T47D (cell line): ENCODE data around the gene FAR2.
"Not testable (repeated sequence)": the region's sequence is repeated elsewhere in the genome, so short reads cannot be mapped to it uniquely, and the experiment has no call there.

Experiments used
- DNase-seq, 2 experiments: peaks; one replicate each; pipeline versions ENCODE4 v3.0.0 to v3.0.0-alpha.2; 2011 to 2012; ENCODE audit warnings: low read depth in 1 of 2, low spot score in 1 of 2
- JUND ChIP-seq: IDR thresholded peaks from 2 replicates; pipeline ENCODE4 v1.6.1; 2012; ENCODE audit warnings: low read depth
- in situ Hi-C: cut with HindIII; loops from 2 replicates; pipeline ENCODE4 v1.10.0; 2016; ENCODE audit warnings: low sequenced_read_pairs, low pct_unique_long_range_greater_than_20kb

The FAR2 gene

DNA sequence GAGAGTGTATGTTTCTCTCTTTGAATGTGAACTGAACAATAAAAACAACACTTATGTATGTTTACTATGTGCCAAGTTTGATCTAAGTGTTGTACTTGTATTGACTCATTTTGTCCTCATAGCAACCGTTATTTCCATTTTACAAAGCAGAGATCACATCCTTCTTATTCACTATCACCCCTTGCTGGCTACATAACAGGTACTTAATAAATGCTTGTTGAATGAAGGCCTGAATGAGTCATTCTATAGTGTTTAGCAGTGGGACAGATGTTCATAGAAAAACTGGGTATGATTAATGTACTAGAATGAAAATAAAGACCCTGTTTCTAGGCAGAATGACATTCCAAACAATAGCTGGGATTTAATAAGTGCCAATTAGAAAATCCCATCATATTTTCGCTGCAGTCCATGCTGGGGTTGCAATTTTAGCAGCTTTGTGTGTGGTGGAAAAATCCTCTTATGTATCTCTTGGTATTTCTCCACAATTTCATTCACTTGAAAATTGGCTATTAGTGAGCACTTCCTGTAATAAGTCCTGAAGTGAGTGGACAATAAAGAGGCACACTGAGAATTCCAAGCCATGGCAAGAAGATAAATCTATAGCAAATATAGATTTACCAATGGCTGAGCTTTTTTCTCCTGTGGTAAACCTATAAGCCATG, 86.0 kb downstream of the FAR2 start:
- no peak for DNase-seq
- in situ Hi-C loops = no loop called here
- TF ChIP-seq JUND = no peak

DNA sequence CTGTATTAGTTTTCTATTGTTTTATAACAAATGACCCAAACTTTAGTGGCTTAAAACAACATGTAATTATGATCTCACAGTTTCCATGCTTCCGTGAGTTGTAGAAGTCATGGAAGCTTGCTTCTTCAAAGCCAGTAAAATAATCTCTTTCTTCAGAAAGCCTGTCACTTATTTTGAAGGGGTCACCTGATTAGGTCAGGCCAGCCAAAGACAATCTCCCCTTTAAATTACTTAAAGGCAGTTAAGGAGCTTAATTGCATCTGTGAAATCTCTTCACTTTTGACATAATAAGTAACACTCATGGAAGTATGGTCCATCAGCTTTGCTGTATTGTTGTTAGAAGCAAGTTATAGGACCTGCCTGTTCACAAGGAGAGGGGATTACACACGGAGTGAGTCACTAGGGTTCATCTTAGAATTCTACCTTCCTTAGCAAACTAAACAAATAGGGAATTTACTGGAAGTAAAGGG, 89.8 kb downstream of the FAR2 start:
- DNase-seq = no peak
- no peak for TF ChIP-seq JUND
- in situ Hi-C loops = no loop called here

DNA sequence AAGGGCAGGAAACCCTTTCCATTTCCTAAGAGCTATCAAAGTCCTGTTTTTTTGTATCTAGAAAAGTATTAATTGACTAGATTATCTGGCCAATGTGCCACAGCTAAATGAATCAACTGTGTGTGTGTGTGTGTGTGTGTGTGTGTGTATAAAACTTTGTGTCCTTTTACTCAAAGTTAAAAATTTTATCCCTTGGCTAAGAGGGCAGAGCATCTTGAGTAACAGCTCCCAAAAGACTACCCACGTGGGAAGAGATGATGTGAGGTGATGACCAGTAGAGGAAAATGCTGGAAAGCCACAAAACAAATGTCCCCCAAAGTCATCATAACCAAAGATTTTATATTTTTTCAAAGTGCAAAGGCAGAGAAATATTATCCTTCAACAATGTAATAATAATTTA, 90.3 kb downstream of the FAR2 start:
- in situ Hi-C loops = no loop called here
- TF ChIP-seq JUND = no peak
- DNase-seq = no peak

DNA sequence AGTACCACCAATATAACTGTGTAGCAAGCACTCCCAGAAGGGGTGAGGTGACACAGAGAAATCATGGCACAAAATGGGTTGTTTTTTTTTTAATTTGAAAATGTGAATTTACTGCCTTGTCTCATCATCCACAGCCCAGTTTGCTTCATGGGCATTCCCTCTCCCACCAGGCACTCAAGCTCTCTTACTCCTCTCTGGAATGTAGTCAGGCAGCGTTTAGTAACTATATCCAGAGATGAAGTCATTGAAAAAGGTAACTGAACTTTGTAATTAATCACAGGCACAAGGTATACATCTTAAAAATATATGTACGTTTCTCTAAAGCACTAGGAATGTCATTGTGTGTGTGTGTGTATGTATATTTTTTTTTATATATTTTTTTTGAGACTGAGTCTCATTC, 91.4 kb downstream of the FAR2 start:
- no peak for TF ChIP-seq JUND
- in situ Hi-C loops = no loop called here
- no peak for DNase-seq

DNA sequence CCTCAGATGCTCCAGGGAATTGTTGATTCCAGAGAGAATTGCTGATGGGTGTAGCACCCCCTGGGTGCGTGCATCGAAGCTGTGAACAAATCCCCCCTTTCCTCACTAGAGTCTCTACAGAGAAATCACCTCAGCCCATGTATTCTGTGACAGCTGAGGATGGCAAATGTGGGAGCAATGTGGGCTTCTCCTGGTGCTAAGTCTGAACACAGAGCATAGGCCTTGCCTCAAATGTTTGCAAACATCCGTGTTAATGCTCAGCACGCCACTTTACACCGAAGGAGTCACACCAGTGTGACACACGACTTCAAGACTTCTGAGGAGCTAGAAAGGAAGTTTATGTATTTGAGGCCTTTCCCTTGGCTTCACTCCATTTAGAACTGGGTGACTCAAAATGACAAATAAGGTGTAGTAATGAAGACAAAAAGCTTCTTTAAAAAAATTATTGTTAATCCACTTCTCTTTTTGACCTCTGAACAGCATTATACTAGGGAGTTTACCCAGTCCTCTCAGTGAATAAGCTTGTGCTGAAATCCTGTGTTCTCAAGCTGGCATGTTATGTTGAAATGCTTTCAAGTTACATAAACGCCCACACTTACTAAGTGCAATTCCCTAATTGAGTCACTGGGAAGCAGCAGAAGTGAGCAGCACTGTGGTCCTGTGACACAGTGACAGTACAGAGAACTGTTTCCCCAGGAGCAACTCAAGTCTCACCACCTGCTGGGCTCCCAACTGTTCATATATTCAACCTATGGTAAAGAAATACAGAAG, 92.9 kb downstream of the FAR2 start:
- in situ Hi-C loops = no loop called here
- peak; percentile 14 to 64 for DNase-seq
- no peak for TF ChIP-seq JUND

DNA sequence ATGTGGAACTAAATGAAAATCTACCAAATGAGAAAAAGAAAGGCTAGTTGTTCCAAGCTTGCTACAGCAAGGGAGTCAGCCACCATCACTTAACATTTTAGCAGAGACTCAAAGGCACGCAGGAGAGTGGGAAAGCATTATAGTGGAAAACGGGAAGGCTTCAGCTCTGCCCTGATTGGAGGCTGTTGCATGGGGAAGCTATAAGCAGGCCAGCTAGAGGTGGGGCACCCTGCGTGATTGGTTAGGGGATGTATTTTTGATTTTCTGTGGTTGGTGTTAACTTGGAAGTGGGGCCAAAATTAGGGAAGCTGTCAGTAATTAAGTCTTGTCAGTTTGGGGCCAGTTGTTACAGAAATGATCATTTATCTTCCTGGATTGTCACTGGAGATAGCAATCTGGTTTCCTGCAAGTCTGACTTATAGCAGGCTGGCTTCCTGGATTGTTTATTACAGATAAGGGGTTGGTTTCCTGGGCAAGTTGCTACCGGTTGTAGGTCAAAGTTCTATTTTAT, 93.9 kb downstream of the FAR2 start:
- TF ChIP-seq JUND = no peak
- DNase-seq = no peak
- in situ Hi-C loops = no loop called here

DNA sequence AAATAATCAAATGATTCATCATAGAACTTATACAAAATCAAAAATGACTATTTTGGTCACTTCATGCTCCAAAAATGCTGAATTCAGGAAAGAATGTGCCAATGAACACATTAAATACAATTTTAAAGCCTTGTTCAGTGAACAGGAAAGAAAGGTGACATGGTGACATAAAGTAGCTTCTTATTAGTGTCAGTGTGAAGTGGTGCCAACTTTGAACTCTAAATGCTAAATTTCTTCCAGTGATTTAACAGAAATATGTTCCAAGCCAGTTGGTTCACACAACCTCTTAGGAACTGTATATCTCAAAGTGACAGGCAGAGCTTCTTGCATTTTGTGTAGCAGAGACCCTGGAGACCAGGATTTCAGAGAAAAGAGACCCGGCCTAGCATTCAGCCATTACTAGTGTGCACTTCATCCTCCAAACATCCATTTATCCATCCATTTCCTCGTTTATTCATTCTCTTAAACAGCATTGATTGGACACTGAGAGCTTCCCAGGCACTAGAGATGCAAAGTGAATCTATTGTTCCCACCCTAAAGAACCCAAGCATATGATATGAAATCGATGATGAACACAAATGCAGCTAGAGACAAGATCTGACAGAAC, 95.2 kb downstream of the FAR2 start:
- DNase-seq = no peak
- in situ Hi-C loops = no loop called here
- TF ChIP-seq JUND = no peak

DNA sequence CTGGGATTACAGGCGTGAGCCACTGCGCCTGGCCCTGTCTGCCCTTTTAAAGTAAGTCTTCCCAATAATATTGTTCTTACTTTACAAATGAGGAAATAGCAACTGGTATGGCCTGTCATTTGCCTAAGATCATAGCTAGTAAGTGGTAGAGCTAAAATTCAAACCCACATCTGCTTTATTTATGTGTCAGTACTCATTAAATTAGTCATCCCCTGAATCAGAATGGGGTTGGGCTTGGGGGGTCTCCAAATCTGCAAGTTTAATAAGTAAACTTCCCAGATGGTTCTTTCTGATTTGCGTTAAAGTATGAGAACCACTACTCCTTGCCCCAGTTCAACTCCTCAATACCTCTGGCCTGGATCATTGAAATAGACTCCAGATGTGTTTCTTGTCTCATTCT, 96.2 kb downstream of the FAR2 start:
- in situ Hi-C loops = no loop called here

DNA sequence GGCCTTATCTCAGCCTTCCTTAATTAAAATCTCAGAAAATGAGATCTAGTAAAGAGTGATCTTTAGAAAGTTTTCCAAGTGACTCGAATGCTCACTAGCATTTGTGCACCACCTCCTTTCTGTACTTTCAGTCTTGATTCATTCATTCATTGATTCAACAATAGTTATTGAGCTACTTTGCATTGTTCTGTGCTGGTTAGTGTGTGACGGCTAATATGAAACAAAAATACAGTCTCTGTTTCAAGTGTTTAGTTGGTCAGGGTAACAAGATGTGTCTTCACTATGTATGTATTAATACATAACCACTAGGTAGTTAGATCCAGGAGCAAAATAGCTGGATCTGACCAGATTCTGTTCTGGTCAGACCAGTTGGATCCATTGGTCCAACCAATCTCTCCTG, 100.9 kb downstream of the FAR2 start:
- DNase-seq = no peak
- TF ChIP-seq JUND = no peak
- in situ Hi-C loops = no loop called here

More for the DNA sequence above, 96.2 kb downstream of the FAR2 start:
- no peak for DNase-seq
- TF ChIP-seq JUND = no peak

DNA sequence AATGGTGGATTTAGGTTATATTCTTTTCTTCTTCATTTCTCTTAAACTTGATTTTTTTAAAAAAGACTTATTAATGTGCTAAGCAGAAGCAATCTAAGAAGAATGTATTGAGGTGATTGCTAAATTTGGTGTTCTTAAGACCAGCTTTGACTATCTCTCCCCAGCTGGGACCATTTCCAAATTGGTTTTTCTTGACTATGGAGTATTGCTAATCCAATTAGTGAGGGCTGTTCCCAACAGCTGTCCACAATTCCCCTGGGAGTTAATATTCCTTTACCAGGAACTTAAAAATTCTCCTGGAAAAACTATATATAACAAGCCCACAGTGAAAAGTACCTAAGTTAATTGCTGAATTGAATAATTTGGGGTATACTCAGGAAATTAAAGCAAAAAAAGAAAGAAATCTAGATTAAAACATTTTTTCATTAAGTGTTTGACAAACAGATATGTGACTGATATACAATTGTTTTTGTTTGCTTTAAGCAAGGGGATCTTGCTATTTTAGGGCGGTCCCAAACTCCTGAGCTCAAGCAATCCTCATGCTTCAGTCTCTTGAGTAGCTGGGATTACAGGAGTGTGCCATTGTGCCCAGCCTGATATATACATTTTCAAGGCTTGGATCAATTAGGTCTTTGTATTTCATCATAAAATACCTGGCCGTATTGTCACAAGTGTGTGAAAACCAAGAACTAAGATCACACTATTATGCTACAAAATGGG, 105.0 kb downstream of the FAR2 start:
- TF ChIP-seq JUND = no peak

DNA sequence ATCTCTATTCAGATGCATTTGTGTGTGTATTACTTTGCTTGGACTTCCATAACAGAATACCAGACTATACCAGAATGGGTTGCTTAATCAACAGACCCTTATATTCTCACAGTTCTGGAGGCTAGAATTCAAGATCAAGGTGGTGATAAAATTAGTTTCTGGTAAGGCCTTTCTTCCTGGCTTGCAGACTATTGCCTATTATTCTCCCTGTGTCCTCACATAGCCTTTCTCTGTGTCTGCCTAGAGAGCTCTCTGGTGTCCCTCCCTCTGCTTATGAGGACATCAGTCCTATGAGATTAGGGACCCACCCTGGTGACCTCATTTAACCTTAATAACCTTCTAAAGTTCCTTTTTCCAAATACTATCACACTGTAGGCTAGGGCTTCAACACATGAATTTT, 106.0 kb downstream of the FAR2 start:
- in situ Hi-C loops = no loop called here
- DNase-seq = no peak
- TF ChIP-seq JUND = no peak

More for the DNA sequence above, 105.0 kb downstream of the FAR2 start:
- no peak for DNase-seq
- in situ Hi-C loops = no loop called here

DNA sequence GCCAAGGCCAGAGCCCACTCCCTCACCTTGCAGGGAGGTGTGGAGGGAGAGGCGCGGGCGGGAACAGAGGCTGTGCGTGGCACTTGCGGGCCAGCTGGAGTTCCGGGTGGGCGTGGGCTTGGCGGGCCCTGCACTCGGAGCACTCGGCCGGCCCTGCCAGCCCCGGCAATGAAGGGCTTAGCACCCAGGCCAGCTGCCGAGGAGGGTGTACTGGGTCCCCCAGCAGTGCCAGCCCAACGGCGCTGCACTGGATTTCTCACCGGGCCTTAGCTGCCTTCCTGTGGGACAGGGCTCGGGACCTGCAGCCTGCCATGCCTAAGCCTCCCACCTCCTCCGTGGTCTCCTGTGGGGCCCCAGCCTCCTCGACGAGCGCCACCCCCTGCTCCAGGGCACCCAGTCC, 107.5 kb downstream of the FAR2 start:
- in situ Hi-C loops = no loop called here
- no peak for DNase-seq
- TF ChIP-seq JUND = no peak

DNA sequence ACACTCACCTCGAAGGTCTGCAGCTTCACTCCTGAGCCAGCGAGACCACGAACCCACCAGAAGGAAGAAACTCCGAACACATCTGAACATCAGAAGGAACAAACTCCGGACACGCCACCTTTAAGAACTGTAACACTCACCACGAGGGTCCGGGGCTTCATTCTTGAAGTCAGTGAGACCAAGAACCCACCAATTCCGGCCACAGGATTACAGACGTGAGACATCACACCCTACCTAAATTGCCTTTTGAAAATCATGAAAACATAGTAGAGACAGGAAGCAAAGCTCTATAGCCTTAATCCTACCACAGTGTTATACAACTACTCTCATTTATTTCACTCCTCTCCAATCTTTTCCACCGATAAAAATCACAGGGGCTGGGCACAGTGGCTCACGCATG, 108.6 kb downstream of the FAR2 start:
- in situ Hi-C loops, DNase-seq: not testable (repeated sequence)
